DMS 273 (cell line): ENCODE data around the gene DNTTIP2.

Experiments used
- DNase-seq: peaks from one replicate; lab custom pipeline; 2025; ENCODE audit not compliant: unreplicated experiment; lab: John Stamatoyannopoulos, UW

The DNTTIP2 gene

DNA sequence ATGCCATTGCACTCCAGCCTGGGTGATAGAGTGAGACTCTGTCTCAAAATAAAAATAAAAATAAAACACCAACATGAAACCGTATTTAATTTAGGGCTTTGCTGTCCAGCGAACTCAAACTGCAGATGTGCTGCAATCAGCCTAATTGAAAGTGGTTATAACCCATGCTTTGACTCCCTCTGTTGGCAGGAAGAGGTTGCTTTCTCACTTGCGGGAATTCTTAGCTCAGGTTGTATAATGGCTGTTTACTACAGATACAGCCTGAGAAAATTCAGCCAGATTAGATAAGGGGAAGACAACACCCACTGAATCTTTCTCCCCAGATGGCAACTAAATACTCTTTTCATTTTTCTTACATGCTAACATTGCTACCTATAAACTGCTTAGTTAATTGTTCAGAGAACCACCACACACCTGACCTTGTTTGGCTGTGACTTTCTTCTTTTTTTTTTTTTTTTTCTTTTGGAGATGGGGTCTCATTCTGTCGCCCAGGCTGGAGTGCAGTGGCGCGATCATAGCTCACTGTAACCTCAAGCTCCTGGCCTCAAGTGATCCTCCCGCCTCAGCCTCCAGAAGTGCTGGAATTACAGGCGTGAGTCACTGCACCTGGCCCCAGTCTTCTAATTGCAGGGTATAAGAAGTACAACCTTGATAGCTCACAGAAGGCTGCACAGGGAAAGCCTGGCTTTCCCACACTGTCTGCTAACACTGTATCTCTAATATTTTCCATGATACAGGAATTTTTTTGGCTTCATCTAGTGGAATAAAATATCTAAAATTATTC, 34.6 kb downstream of the DNTTIP2 start:
- DNase-seq, result peak; percentile 85

DNA sequence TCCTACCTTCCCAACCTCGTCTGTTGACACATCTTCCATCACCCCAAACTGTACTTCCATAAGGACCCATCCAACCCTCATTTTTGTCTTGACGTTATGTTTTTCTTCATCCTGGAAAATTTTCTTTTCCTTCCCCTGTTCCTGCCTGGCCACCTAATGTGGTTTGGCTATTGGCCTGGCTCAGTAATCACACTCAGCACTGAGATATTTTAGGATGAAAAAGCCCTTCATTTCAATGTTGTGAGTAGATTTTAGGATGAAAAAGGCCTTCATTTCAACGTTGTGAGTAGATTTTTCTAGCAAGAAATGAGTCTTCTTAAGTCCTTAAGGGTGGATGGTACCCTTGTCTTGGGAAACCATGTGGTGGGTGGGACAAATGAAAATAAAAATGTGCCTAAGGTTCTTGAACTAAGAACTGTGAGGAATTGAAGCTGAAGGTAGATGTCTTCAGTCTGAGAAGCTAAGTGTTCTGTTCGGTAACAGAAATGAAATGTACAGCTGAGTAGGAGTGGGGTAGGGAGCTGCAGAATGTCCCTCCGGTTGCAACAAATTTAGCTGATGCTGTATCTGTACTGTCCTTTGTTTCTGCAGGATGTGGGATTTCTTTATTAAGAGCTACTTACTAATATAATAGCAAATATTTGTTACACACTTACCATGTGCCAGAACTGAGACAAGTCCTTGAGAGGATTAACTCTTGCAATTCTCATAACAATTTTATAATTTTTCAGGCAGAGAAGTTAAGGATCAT, 36.1 kb downstream of the DNTTIP2 start:
- DNase-seq, result no peak

DNA sequence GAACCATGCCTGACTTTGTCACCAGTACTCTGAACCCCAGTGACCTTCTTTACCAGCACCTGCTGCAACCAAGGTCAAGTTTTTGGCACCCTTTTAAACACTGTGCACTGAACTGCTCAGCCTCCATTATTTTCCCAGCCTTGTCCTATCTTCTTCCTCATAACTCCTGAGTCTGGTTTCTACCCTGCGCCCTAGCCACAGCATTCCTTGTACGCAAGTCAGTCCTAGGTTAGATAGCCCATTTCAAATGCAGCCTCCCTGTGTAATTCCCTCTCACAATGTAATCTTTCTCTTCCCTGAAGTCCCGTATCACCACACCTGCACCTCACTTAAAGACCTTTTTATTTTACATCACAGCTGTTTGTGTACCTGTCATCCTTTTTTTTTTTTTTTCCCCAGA, 37.2 kb downstream of the DNTTIP2 start:
- no peak for DNase-seq

GRCh38 chr1:93840956-93841482, 38.0 kb downstream of the DNTTIP2 start:
- no peak for DNase-seq

- DNase-seq, result no peak
Measured at GRCh38 chr1:93839753-93840152, 39.3 kb downstream of the DNTTIP2 start.

DNA sequence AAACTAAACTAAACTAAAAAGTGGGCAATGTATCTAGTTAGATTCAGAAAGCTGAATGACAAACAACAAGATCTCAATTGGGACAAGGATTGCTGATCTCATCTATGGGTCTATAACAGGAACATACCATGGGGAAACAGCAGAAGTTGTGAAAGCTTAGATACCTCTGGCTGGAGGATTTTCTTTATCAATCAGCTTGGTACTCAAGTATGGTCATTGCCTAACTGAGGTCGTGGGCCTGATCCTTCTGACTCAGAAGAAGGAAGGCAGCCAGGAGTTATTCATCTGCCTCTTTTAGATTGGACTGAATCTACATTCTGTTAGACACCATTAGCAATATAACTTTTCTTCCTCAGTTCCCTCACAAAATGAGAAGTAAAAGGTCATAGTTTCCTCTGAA, 39.7 kb downstream of the DNTTIP2 start:
- no peak for DNase-seq

GRCh38 chr1:93837961-93838360, 41.0 kb downstream of the DNTTIP2 start:
- no peak for DNase-seq

GRCh38 chr1:93833293-93833692, 45.7 kb downstream of the DNTTIP2 start:
- peak; percentile 6 for DNase-seq

DNA sequence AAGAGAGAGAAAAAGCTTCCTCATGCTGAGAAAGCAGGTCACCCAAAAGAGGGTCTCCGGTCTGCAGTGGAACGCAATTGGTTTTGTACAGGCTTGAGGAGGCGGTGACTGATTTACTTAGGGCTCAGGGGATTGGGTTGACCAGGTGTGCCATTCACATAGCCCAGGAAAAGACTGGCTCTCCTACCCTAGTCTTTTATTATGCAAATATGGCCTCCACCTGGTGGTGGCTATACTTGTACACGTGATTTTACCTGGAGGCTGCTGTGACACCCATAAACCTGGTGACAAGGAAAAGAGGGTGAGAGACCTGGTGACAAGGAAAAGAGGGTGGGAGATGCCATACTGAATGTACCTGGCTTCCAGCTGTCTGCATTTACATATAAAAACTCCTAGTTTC, 49.9 kb downstream of the DNTTIP2 start:
- no peak for DNase-seq

DNA sequence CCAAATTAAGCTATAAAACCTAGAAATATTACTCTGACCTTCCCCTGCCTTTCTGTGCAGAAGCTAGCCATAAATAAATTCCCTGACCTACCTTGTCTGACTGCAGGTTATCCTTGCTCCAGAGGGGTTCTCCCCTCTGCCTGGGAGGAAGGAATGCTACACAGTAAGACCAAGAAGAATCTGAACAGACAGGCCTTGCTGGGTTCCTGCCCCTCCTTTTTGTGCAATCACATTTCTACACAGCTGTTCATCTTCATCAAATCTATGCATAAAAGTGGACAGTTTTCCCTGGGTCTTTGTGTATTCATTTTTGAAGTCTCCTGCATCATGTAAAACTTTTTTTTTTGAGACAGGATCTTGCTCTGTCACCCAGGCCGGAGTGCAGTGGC, 50.6 kb downstream of the DNTTIP2 start:
- DNase-seq, result no peak

DNA sequence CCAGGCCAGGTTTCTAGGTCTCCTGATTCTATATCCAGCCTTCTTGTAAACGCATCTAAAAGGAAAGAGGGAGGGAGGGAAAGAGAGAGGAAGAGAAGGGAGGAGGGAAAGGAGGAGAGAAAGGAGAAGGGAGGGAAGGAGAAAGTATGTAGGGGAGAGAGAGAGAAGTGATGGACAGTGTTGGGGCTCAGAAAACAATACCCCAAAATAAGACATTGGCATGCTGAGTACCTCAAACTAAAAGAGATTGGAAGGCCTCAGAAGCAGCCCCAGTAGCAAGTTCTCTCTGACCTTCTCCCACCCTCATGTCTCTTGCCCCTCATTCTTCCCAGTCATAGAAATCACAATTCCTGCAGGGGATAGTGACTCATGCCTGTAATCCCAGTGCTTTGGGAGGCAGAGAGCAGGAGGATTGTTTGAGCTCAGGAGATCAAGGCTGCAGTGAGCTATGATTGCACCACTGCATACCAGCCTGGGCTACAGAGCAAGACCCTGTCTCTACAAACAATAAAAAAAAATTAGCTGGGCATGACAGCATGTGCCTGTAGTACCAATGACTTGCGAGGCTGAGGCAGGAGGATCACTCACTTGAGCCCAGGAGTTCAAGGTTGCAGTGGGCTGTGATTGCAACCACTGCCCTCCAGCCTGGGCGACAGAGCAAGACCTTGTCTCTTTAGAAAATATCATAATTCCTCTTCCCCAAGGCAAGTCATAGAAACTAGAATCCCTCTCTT, 51.2 kb downstream of the DNTTIP2 start:
- DNase-seq, result peak; percentile 25

- DNase-seq, result peak; percentile 95
Measured at GRCh38 chr1:93827128-93827527, 51.9 kb downstream of the DNTTIP2 start.

DNA sequence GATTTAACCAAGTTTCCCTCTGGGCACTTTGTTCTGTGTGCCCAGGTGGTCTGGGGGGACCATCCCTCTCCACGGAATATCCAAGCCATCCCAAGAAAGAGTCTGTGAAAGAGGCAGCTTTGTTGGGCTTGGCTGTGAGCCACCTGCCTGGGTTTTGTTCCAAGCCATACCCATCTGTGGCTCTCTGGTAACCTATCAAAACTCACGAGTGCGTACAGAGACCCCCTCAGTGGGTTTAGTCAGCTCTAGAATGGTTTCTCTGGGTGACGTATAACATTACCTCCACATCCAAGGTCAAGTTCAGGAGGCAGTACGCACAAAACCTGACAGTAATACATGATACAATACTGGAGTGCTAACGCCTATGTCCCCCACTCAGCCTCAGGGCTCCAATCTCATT, 54.2 kb downstream of the DNTTIP2 start:
- peak; percentile 56 for DNase-seq

- no peak for DNase-seq
Measured at GRCh38 chr1:93822730-93823425, 56.1 kb downstream of the DNTTIP2 start.

GRCh38 chr1:93821423-93822144, 57.4 kb downstream of the DNTTIP2 start:
- no peak for DNase-seq

DNA sequence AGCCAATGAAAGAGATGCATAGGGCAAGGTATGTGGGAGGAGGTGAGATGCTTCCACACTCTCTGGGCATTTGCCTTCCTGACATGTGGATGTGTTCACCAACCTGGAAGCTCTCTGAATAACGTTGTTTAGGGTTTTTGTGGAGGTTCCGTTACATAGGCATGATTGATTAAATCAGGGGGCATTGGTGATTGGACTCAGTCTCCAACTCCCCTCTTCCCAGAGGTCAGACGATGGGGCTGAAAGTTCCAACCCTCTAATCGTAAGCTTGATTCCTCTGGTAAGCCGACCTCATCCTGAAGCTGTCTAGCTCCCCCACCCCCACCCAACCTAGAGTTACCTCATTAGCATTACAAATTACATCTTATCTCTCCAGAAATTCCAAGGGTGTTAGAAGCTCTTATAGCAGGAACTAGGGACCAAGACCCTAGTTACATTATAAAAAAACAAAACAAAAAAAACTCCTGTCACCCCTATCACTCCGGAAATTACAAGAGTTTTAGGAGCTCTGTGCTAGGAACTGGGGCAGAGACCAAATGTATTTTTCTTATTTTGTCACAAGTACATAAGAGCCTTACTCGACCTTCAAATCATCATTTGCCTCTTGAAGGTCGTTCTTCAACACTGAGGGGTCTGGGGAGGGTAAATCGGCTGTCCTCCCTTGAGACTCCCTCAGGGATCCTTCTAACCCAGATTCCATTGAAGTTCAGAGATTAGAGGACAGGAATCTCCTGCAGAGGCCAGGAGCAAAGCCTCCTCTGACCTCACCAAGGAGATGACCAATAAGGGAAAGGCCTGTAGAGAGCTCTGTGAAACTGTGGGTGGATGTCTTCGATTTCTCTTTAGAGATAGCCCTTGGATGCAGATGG, 58.2 kb downstream of the DNTTIP2 start:
- peak; percentile 26 for DNase-seq

DNA sequence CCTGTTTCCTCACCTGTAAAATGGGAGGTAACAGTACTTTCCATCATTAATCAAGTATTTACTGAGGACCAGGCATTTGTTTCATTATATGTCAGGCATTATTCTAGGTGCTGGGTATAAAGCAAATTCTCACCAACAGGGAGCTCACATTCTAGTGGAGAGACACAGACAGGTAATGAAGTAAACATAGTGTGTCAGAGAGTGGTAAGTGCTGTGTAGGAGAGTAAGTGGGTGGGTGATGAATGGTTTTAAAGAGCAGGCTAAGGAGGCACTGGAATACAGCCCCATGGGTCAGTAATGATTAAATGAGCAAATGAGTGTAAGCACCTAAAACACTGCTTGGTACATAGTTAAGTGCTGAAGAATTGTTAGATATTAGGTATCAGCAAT, 60.4 kb downstream of the DNTTIP2 start:
- DNase-seq, result no peak

GRCh38 chr1:93817819-93818569, 61.0 kb downstream of the DNTTIP2 start:
- no peak for DNase-seq
